Measurements from ENCODE around the gene PSMA7.

Gene PSMA7

GRCh38 chr20:62143081-62143956 lies at the start of gene PSMA7, which contains the start of gene SS18L1:
Gene PSMA7 (minus strand): TSS chr20:62143394. CDS start chr20:62143303, 91 bp downstream.
Gene SS18L1 (plus strand): TSS chr20:62143769. CDS start chr20:62143821, 52 bp downstream.
- peak in 1 of 2 donors; percentile 79 for DNase-seq (ENCODE audit: extremely low read depth in 1 of 2, low read depth in 1 of 2)

DNA sequence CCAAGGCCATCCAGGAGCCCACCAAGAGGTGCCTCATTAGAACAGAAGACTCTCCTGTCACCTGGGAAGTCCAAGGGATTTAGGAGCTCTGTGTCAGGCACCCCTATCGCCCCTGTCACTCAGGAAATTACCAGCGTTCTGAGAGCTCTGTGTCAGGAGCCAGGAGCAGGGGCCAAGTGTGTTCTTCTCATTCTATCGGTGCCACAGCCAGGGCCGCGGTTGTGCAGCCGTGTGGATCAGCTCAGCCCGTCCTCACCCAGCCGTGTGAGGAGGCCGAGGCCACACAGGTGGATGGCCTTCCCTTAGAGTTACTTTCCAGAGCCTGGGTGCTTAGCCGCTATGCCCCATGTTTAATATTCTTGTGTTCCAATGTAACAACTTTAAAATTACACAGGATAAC lies 49.4 kb upstream of the PSMA7 start:
- no peak for DNase-seq (ENCODE audit: extremely low read depth in 1 of 2, low read depth in 1 of 2)

DNA sequence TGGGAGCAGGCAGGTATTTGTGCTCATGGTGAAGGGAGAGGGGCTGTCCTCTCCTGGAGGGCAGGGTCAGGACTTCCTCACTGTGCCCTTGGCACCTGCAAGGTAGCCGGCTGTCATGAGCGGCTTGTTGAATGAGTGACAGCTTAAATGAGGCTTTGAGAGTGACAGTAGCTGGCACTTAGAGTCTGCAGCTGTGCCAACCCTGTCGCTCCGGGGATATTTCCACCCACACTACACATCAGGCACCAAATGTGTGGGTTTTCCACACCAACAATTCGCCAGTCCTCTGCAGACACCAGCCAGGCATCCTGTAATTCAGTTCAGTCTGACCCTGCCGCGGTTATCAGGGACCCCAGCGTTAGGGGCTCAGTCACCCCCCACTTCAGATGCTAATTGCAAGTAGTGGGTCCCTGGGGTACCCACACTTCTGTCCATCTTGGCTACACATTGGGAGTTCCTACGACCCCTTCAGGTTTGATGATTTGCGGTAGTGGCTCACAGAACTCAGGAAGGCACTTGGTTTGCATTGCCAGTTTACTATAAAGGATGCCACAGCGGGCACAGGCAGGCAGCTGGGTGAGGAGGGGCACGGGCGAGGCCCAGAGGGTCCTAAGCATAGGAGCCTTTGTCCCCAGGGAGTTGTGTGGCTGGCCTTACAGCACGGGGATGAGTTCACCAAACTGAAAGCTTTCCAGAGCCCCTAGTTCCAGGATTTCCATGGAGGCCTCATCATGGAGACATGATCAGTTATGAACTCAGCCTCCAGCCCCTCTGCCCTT lies 48.8 kb upstream of the PSMA7 start:
- no peak for DNase-seq (ENCODE audit: extremely low read depth in 1 of 2, low read depth in 1 of 2)

- no peak for DNase-seq (ENCODE audit: extremely low read depth in 1 of 2, low read depth in 1 of 2)
Measured at GRCh38 chr20:62190639-62191411, 47.6 kb upstream of the PSMA7 start.

DNA sequence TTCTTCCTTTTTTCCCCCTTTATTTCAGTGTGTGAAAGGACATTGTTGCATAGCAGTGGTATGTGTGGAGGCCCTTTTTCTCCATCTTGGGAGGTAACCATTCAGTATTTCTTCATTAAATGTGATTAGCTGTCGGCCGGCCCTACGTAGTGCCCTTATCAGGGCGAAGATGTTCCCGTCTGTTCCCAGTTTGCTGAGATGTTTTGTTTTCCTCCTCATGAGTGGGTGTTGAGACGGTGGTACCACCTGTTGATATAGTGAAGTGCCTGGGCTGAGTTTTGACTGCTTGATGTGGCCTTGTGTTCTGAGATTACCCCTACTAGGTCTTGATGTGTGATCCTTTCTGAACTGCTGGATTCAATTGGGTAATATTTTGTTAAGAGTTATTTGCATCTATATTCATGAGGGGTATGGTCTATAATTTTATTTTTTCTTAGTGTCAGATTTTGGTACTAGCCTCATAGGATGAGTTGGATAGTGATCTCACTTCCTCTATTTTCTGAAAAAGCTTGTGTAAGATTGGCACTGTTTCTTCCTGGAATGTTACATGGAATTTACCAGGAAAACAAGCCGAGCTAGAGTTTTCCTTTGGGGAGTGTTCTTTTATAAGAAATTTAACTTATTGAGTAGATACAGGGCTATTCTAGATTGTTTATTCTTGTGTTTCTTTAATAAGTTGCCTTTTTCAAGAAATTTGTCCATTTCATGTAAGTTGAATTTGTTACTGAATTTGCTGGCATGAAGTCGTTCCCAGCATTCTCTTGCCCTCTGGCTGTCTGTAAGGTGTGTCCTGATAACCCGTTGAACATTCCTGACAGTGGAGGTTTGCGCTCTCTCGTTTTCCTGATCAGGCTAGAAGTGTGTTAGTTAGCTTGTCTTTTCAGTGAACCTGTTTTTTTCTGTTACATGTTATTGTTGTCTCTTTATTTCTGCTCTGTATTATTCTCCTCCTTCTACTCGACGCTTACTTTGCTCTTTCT lies 44.0 kb upstream of the PSMA7 start:
- DNase-seq (ENCODE audit: extremely low read depth in 1 of 2, low read depth in 1 of 2) = no peak

DNA sequence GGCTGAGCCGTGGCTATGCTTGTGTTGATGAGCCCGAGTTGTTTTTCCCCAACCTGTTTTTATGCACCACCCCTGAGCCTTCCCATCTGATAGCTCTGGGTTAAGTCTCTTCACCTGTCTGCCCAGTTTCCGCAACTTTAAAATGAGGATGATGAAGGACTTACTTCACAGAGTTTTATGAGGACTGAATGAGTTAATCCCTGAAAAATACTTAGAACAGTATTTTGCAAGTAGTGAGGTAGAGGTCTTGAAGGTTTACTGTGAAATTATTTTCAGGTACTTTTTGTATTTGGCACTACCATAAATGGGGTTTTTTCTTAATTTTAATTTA lies 42.9 kb upstream of the PSMA7 start:
- no peak for DNase-seq (ENCODE audit: extremely low read depth in 1 of 2, low read depth in 1 of 2)

- DNase-seq (ENCODE audit: extremely low read depth in 1 of 2, low read depth in 1 of 2) = no peak
Measured at GRCh38 chr20:62183426-62184142, 40.4 kb upstream of the PSMA7 start.

GRCh38 chr20:62182469-62183425 lies 39.6 kb upstream of the PSMA7 start, which contains the start of gene MTG2:
Gene MTG2 (plus strand): TSS chr20:62183028. CDS start chr20:62193421, 10,393 bp downstream.
- DNase-seq (ENCODE audit: extremely low read depth in 1 of 2, low read depth in 1 of 2) = peak; percentile 87 to 92

DNA sequence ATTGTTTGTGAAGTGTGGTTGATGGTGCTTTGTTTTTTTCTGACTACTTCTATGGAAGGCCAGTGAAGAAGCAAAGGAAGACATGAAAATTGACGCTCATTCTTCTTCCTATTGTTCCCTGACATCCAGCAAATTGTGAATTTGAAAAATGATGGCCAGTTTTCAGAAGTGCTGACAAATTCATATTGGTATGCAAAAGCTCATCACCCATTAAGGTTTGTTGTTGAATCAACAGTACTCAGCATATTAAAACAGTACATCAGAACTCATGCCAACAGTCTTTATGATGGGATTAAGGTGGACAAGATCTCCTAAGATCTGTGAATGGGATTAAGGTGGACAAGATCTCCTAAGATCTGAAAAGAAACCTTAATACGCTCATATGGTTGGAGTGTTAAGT lies 38.6 kb upstream of the PSMA7 start:
- no peak for DNase-seq (ENCODE audit: extremely low read depth in 1 of 2, low read depth in 1 of 2)

GRCh38 chr20:62179162-62179504 lies 35.9 kb upstream of the PSMA7 start:
- no peak for DNase-seq (ENCODE audit: extremely low read depth in 1 of 2, low read depth in 1 of 2)

- no peak for DNase-seq (ENCODE audit: extremely low read depth in 1 of 2, low read depth in 1 of 2)
Measured at GRCh38 chr20:62178316-62179161, 35.3 kb upstream of the PSMA7 start.

DNA sequence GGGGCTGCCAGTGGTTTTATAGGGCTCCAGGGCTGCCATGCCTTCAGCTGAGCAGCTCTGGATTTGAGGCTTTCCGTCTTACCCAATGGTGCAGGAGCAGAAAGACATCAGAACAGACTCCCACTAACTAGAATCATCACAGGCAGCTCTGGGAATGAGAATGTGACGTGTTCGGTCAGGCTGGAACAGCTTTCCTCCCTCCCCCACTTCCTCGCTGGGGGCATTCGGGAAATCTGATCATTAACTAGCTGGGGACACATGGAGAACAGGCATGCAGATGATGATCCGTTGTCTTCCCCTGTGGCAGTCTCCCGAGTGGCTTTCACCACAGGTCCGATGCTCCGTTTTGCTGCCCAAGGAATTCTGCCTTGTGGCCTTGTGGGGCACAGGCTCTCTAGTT lies 34.1 kb upstream of the PSMA7 start:
- no peak for DNase-seq (ENCODE audit: extremely low read depth in 1 of 2, low read depth in 1 of 2)

GRCh38 chr20:62176866-62177265 lies 33.7 kb upstream of the PSMA7 start:
- no peak for DNase-seq (ENCODE audit: extremely low read depth in 1 of 2, low read depth in 1 of 2)

- DNase-seq (ENCODE audit: extremely low read depth in 1 of 2, low read depth in 1 of 2) = no peak
Measured at GRCh38 chr20:62175711-62176110, 32.5 kb upstream of the PSMA7 start.

GRCh38 chr20:62174870-62175624 lies 31.9 kb upstream of the PSMA7 start:
- no peak for DNase-seq (ENCODE audit: extremely low read depth in 1 of 2, low read depth in 1 of 2)

DNA sequence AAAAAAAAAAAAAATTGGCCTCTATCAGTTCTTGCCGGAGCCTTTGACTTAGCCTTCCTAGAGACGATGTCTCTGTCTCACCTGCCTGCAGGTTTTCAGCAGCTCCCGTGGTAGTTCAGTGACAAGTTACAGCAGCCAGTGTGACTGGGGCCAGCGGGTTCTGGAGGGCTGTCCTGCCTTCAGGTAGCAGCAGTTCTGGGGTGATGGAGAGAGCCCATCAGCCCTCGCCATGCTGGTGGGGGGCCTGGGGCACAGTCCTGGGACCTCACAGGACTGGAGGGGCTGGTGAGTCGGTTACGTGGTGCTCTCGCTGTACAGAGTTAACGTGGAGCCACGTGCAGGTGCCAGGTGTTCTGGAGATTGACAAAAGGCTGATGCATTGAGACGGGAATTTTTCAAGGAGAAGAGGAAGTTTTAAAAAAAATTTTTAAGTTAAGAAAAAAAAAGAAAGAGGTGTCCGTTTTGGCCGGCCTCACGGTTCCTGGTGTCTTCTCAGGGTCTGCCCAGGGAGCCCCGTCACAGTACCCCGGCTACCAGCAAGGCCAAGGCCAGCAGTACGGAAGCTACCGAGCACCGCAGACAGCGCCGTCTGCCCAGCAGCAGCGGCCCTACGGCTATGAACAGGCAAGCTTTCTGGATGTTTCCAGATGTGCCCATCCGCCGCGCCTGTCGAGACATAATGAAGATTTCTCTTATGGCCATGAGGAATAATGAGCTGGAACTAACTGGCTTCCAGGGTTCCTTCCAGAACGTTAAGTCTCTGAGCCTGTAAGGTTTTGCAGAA lies 31.0 kb upstream of the PSMA7 start:
- DNase-seq (ENCODE audit: extremely low read depth in 1 of 2, low read depth in 1 of 2) = no peak

Measured in activated CD8-positive, alpha-beta memory T cell treated with anti-CD3 and anti-CD28 coated beads for 1 hour (primary cell).